Transverse colon (tissue), 4 donors: Measurements from ENCODE around the gene SSC5D.

Source experiments
- EP300 ChIP-seq: sonication (generic); formaldehyde crosslinking; IDR thresholded peaks from one replicate; pipeline ENCODE4 v1.6.1; 2017; ENCODE audit warnings: antibody characterized with exemption, low read depth
- POLR2A ChIP-seq: fragments of 450-650 bp; IDR thresholded peaks from one replicate; pipeline ENCODE4 v1.6.1; 2016; ENCODE audit warnings: antibody characterized with exemption, mild to moderate bottlenecking, moderate library complexity
- POLR2AphosphoS5 ChIP-seq, 3 donors: sonication (generic); formaldehyde crosslinking; IDR thresholded peaks; one replicate each; pipeline ENCODE4 v1.6.1; 2016; ENCODE audit warnings: antibody characterized with exemption in 3 of 3
- TF ChIP-seq, protein P1 (sequence below), 5 experiments: fragments of 200-600 bp in 3 of 5; fragments of 450-650 bp in 2 of 5; sonication (generic) in 3 of 5; IDR thresholded peaks; 1 replicate in 2 of 5; 2 replicates in 3 of 5; pipeline ENCODE4 v1.5.1; 2016 to 2017; ENCODE audit warnings: antibody characterized with exemption in 5 of 5, inconsistent platforms in 3 of 5, mild to moderate bottlenecking in 2 of 5, moderate library complexity in 1 of 5

- TF ChIP-seq, protein P1, sequence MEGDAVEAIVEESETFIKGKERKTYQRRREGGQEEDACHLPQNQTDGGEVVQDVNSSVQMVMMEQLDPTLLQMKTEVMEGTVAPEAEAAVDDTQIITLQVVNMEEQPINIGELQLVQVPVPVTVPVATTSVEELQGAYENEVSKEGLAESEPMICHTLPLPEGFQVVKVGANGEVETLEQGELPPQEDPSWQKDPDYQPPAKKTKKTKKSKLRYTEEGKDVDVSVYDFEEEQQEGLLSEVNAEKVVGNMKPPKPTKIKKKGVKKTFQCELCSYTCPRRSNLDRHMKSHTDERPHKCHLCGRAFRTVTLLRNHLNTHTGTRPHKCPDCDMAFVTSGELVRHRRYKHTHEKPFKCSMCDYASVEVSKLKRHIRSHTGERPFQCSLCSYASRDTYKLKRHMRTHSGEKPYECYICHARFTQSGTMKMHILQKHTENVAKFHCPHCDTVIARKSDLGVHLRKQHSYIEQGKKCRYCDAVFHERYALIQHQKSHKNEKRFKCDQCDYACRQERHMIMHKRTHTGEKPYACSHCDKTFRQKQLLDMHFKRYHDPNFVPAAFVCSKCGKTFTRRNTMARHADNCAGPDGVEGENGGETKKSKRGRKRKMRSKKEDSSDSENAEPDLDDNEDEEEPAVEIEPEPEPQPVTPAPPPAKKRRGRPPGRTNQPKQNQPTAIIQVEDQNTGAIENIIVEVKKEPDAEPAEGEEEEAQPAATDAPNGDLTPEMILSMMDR (IDR thresholded peaks at IDR 0.05): no peak
- TF ChIP-seq POLR2AphosphoS5 (IDR thresholded peaks at IDR 0.05) (no peak), POLR2A (no peak), EP300 (no peak)
These were observed 46.4 kb upstream of the SSC5D start for GRCh38 chr19:55441692-55442321.
